GM10847 (cell line): ENCODE results near the gene C7orf25.

Source experiments
- POLR2A ChIP-seq: IDR thresholded peaks from 2 replicates; pipeline ENCODE4 v1.6.1; 2011; ENCODE audit not compliant: insufficient read length; ENCODE audit errors: extremely low read depth

C7orf25 gene

GRCh38 chr7:42911454-42912447 is at the start of gene C7orf25:
C7orf25 (minus strand) TSS chr7:42912070; CDS start chr7:42910900, 1,170 bp downstream.
- TF ChIP-seq POLR2A, result peak; percentile 50

GRCh38 chr7:42961170-42961569 is 49.3 kb upstream of the C7orf25 start:
- TF ChIP-seq POLR2A, result no peak

GRCh38 chr7:42960762-42961161 is 48.9 kb upstream of the C7orf25 start:
- no peak for TF ChIP-seq POLR2A

GRCh38 chr7:42959549-42959948 is 47.7 kb upstream of the C7orf25 start:
- TF ChIP-seq POLR2A, result no peak

GRCh38 chr7:42956062-42956461 is 44.2 kb upstream of the C7orf25 start:
- no peak for TF ChIP-seq POLR2A

- no peak for TF ChIP-seq POLR2A
Observed at GRCh38 chr7:42953994-42954393, 42.1 kb upstream of the C7orf25 start.

- no peak for TF ChIP-seq POLR2A
Observed at GRCh38 chr7:42952328-42952727, 40.5 kb upstream of the C7orf25 start.

GRCh38 chr7:42950417-42950816 is 38.5 kb upstream of the C7orf25 start:
- no peak for TF ChIP-seq POLR2A

GRCh38 chr7:42947521-42947920 is 35.7 kb upstream of the C7orf25 start:
- no peak for TF ChIP-seq POLR2A

- TF ChIP-seq POLR2A, result no peak
Observed at GRCh38 chr7:42946627-42946950, 34.7 kb upstream of the C7orf25 start.

GRCh38 chr7:42945821-42946626 is 34.2 kb upstream of the C7orf25 start:
- TF ChIP-seq POLR2A, result no peak

- TF ChIP-seq POLR2A, result no peak
Observed at GRCh38 chr7:42940985-42941847, 29.3 kb upstream of the C7orf25 start.

- TF ChIP-seq POLR2A, result no peak
Observed at GRCh38 chr7:42939457-42940240, 27.8 kb upstream of the C7orf25 start.

- no peak for TF ChIP-seq POLR2A
Observed at GRCh38 chr7:42935861-42936260, 24.0 kb upstream of the C7orf25 start.
